B cell (primary cell): ENCODE measurements around the gene PPP1R3D.

Experiments used
- CTCF ChIP-seq: fragments of 200-600 bp; IDR thresholded peaks from one replicate; pipeline ENCODE4 v1.8.0; 2022; ENCODE audit warnings: antibody characterized with exemption, mild to moderate bottlenecking
- EZH2 ChIP-seq: IDR thresholded peaks from 2 replicates; pipeline ENCODE4 v1.6.1; 2012; ENCODE audit warnings: borderline replicate concordance, low read depth, mild to moderate bottlenecking, moderate library complexity, low read length; ENCODE audit not compliant: insufficient read depth, poor library complexity, severe bottlenecking

- TF ChIP-seq CTCF, result no peak
- TF ChIP-seq EZH2, result no peak
These were observed 6.7 kb downstream of the PPP1R3D start, which contains the start of gene SYCP2 for GRCh38 chr20:59933296-59933848.
